Measurements from ENCODE around the gene WNK3. TPM values are rescaled to one million over a fixed set of nuclear protein-coding genes. Genes with fewer than 3 reads are reported as not detected.

Gene WNK3
- total RNA-seq, 2 experiments from 2014 or later, result 0.17 TPM; not detected in 1

GRCh38 chrX:54172455-54172854 is 185.4 kb downstream of the WNK3 start:
- Histone ChIP-seq H3K9me3 (ENCODE audit: low read length) (no peaks in the 10 kb centered on the region), H2AFZ (ENCODE audit: low read length) (no peak overlapping the region), H4K20me1 (ENCODE audit: insufficient read depth, low read length) (no peaks in the 10 kb centered on the region), H3K4me1 (ENCODE audit: insufficient read depth, low read length, poor library complexity, severe bottlenecking) (peaks cover 8% of the 10 kb centered on the region), H3K36me3 (ENCODE audit: insufficient read depth, low read length) (peaks cover 57% of the 10 kb centered on the region), H3K4me2 (ENCODE audit: low read length) (no peak overlapping the region), H3K27ac (ENCODE audit: low read depth, low read length, poor library complexity, severe bottlenecking) (no peak overlapping the region), H3K4me3 (ENCODE audit: low read depth, low read length, poor library complexity, severe bottlenecking) (no peak overlapping the region), H3K9me2 (ENCODE audit: insufficient read depth, low read length) (no peaks in the 10 kb centered on the region), H3K79me2 (ENCODE audit: insufficient read depth, low read depth, low read length) (peaks cover 36% of the 10 kb centered on the region)
- POLR2A ChIA-PET, result interaction anchor here (0.6 kb wide), 1 partner anchor 927 kb away, joined by 3 read pairs; no protein-coding TSS in a partner anchor
- intact Hi-C loops (cut with micrococcal nuclease; ENCODE audit: unreplicated experiment), result no loop called here
- CTCF ChIA-PET (ENCODE audit: unreplicated experiment), result no interaction called here
- TF ChIP-seq EZH2phosphoT487 (IDR thresholded peaks at IDR 0.05; ENCODE audit: borderline replicate concordance, low read depth, low read length), result no peak
- TF ChIP-seq, protein P1, sequence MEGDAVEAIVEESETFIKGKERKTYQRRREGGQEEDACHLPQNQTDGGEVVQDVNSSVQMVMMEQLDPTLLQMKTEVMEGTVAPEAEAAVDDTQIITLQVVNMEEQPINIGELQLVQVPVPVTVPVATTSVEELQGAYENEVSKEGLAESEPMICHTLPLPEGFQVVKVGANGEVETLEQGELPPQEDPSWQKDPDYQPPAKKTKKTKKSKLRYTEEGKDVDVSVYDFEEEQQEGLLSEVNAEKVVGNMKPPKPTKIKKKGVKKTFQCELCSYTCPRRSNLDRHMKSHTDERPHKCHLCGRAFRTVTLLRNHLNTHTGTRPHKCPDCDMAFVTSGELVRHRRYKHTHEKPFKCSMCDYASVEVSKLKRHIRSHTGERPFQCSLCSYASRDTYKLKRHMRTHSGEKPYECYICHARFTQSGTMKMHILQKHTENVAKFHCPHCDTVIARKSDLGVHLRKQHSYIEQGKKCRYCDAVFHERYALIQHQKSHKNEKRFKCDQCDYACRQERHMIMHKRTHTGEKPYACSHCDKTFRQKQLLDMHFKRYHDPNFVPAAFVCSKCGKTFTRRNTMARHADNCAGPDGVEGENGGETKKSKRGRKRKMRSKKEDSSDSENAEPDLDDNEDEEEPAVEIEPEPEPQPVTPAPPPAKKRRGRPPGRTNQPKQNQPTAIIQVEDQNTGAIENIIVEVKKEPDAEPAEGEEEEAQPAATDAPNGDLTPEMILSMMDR (conservative IDR thresholded peaks at IDR 0.05; ENCODE audit: low read length), result no peak
- DNase-seq (ENCODE audit: low spot score), result no peak
- no TSS peak for BruUV-seq (replicated peaks)

GRCh38 chrX:54171527-54172250 is 186.2 kb downstream of the WNK3 start:
- intact Hi-C loops (cut with micrococcal nuclease; ENCODE audit: unreplicated experiment), result no loop called here
- no TSS peak for BruUV-seq (replicated peaks)
- POLR2A ChIA-PET, result no interaction called here

DNA sequence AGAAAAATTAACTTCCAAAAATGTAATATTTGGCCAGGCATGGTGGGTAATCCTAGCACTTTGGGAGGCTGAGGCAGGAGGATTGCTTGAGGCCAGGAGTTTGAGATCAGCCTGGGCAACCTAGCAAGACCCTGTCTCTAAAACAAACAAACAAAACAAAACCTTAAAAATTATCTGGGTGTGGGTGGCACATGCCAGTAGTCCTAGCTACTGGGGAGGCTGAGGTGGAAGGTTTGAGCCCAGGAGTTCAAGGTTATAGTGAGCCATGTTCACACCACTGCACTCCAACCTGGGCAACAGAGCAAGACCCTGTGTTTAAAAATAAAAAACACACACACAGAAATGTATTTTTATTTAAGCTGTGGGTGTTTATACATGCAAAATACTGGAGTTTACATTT is 186.8 kb downstream of the WNK3 start:
- Histone ChIP-seq H3K36me3 (ENCODE audit: insufficient read depth, low read length) (peaks cover 44% of the 10 kb centered on the region), H3K79me2 (ENCODE audit: insufficient read depth, low read depth, low read length) (peaks cover 23% of the 10 kb centered on the region; the same call in 1 of the 2 replicates), H3K9me3 (ENCODE audit: low read length) (no peaks in the 10 kb centered on the region), H3K27ac (ENCODE audit: low read depth, low read length, poor library complexity, severe bottlenecking) (no peak overlapping the region), H3K4me2 (ENCODE audit: low read length) (no peak overlapping the region), H3K4me1 (ENCODE audit: insufficient read depth, low read length, poor library complexity, severe bottlenecking) (peaks cover 8% of the 10 kb centered on the region), H4K20me1 (ENCODE audit: insufficient read depth, low read length) (no peaks in the 10 kb centered on the region), H3K9me2 (ENCODE audit: insufficient read depth, low read length) (no peaks in the 10 kb centered on the region), H2AFZ (ENCODE audit: low read length) (no peak overlapping the region), H3K4me3 (ENCODE audit: low read depth, low read length, poor library complexity, severe bottlenecking) (no peak overlapping the region)
- ChIA-PET CTCF (ENCODE audit: unreplicated experiment) (no interaction called here), POLR2A (no interaction called here)
- no peak for DNase-seq (ENCODE audit: low spot score)
- no peak for TF ChIP-seq EZH2phosphoT487 (IDR thresholded peaks at IDR 0.05; ENCODE audit: borderline replicate concordance, low read depth, low read length)
- TF ChIP-seq, protein P1 (conservative IDR thresholded peaks at IDR 0.05; ENCODE audit: low read length), result no peak
- BruUV-seq (replicated peaks), result no TSS peak
- intact Hi-C loops (cut with micrococcal nuclease; ENCODE audit: unreplicated experiment), result no loop called here

More at GRCh38 chrX:54171527-54172250, 186.2 kb downstream of the WNK3 start:
- Histone ChIP-seq H3K4me3 (ENCODE audit: low read depth, low read length, poor library complexity, severe bottlenecking) (no peak overlapping the region), H3K36me3 (ENCODE audit: insufficient read depth, low read length) (peaks cover 50% of the 10 kb centered on the region), H3K27ac (ENCODE audit: low read depth, low read length, poor library complexity, severe bottlenecking) (no peak overlapping the region), H3K4me1 (ENCODE audit: insufficient read depth, low read length, poor library complexity, severe bottlenecking) (peaks cover 8% of the 10 kb centered on the region), H4K20me1 (ENCODE audit: insufficient read depth, low read length) (no peaks in the 10 kb centered on the region), H3K9me2 (ENCODE audit: insufficient read depth, low read length) (no peaks in the 10 kb centered on the region), H3K79me2 (ENCODE audit: insufficient read depth, low read depth, low read length) (peaks cover 29% of the 10 kb centered on the region), H3K4me2 (ENCODE audit: low read length) (no peak overlapping the region), H2AFZ (ENCODE audit: low read length) (no peak overlapping the region), H3K9me3 (ENCODE audit: low read length) (no peaks in the 10 kb centered on the region)
- TF ChIP-seq, protein P1 (conservative IDR thresholded peaks at IDR 0.05; ENCODE audit: low read length), result no peak
- no peak for TF ChIP-seq EZH2phosphoT487 (IDR thresholded peaks at IDR 0.05; ENCODE audit: borderline replicate concordance, low read depth, low read length)
- CTCF ChIA-PET (ENCODE audit: unreplicated experiment), result no interaction called here
- no peak for DNase-seq (ENCODE audit: low spot score)
